Measurements from ENCODE around the gene PBOV1. TPM values are rescaled to one million over a fixed set of nuclear protein-coding genes. Genes with fewer than 3 reads are reported as not detected.

PBOV1 gene
- total RNA-seq, 2 donors from 2014 or later = not detected

GRCh38 chr6:138258991-138259390 lies 40.7 kb upstream of the PBOV1 start:
- Histone ChIP-seq H3K9me3 (no peaks in the 10 kb centered on the region), H3K36me3 (no peaks in the 10 kb centered on the region), H3K4me1 (no peaks in the 10 kb centered on the region), H3K9ac (ENCODE audit: low read depth in 2 of 2, low read length in 2 of 2) (no peak overlapping the region), H3K4me3 (no peak overlapping the region), H3K27me3 (no peaks in the 10 kb centered on the region), H3K27ac (no peak overlapping the region)
- intact Hi-C loops (cut with DNase I) = no loop called here
- no peak for DNase-seq
- TF ChIP-seq CTCF (IDR thresholded peaks at IDR 0.05) = no peak

GRCh38 chr6:138258197-138258596 lies 39.9 kb upstream of the PBOV1 start:
- H3K27ac ChIP-seq = no peak overlapping the region
- H3K9me3 ChIP-seq = no peaks in the 10 kb centered on the region
- intact Hi-C loops (cut with DNase I) = no loop called here
- H3K4me1 ChIP-seq = no peaks in the 10 kb centered on the region
- H3K36me3 ChIP-seq = no peaks in the 10 kb centered on the region
- no peaks in the 10 kb centered on the region for H3K27me3 ChIP-seq
- no peak overlapping the region for H3K4me3 ChIP-seq
- no peak for DNase-seq
- H3K9ac ChIP-seq (ENCODE audit: low read depth in 2 of 2, low read length in 2 of 2) = no peak overlapping the region
- no peak for TF ChIP-seq CTCF (IDR thresholded peaks at IDR 0.05)

GRCh38 chr6:138257638-138258040 lies 39.3 kb upstream of the PBOV1 start:
- Histone ChIP-seq H3K36me3 (no peaks in the 10 kb centered on the region), H3K9ac (ENCODE audit: low read depth in 2 of 2, low read length in 2 of 2) (no peak overlapping the region), H3K27me3 (no peaks in the 10 kb centered on the region), H3K4me3 (no peak overlapping the region), H3K9me3 (no peaks in the 10 kb centered on the region), H3K4me1 (no peaks in the 10 kb centered on the region), H3K27ac (no peak overlapping the region)
- no peak for TF ChIP-seq CTCF (IDR thresholded peaks at IDR 0.05)
- DNase-seq = no peak
- intact Hi-C loops (cut with DNase I) = no loop called here

GRCh38 chr6:138255443-138255842 lies 37.2 kb upstream of the PBOV1 start:
- Histone ChIP-seq H3K9ac (ENCODE audit: low read depth in 2 of 2, low read length in 2 of 2) (no peak overlapping the region), H3K4me1 (no peaks in the 10 kb centered on the region), H3K4me3 (no peak overlapping the region), H3K36me3 (no peaks in the 10 kb centered on the region), H3K27me3 (no peaks in the 10 kb centered on the region), H3K9me3 (no peaks in the 10 kb centered on the region), H3K27ac (no peak overlapping the region)
- DNase-seq = no peak
- intact Hi-C loops (cut with DNase I) = no loop called here
- TF ChIP-seq CTCF (IDR thresholded peaks at IDR 0.05) = no peak

- Histone ChIP-seq H3K4me3 (no peak overlapping the region), H3K27me3 (no peaks in the 10 kb centered on the region), H3K9me3 (no peaks in the 10 kb centered on the region), H3K27ac (no peak overlapping the region), H3K4me1 (no peaks in the 10 kb centered on the region), H3K9ac (ENCODE audit: low read depth in 2 of 2, low read length in 2 of 2) (no peak overlapping the region), H3K36me3 (no peaks in the 10 kb centered on the region)
- TF ChIP-seq CTCF (IDR thresholded peaks at IDR 0.05) = no peak
- no peak for DNase-seq
- intact Hi-C loops (cut with DNase I) = no loop called here
Observed at GRCh38 chr6:138253731-138254130, 35.4 kb upstream of the PBOV1 start.
